ENCODE results near the gene CLDN34.

CLDN34 gene

GRCh38 chrX:10017872-10018271 lies 50.7 kb downstream of the CLDN34 start:
- DNase-seq = peak; percentile 22 to 66

Measured in SW 1271 (cell line).